Activated naive CD4-positive, alpha-beta T cell treated with anti-CD3 and anti-CD28 coated beads, Interleukin-2, amount 50 U/mL, for 16 hours (primary cell): ENCODE data around the gene RNF166.
"Not testable (repeated sequence)": the region's sequence is repeated elsewhere in the genome, so short reads cannot be mapped to it uniquely, and the experiment has no call there.

Source experiments
- DNase-seq: peaks from one replicate; pipeline ENCODE4 v3.0.0-alpha.2; 2020

RNF166 gene

DNA sequence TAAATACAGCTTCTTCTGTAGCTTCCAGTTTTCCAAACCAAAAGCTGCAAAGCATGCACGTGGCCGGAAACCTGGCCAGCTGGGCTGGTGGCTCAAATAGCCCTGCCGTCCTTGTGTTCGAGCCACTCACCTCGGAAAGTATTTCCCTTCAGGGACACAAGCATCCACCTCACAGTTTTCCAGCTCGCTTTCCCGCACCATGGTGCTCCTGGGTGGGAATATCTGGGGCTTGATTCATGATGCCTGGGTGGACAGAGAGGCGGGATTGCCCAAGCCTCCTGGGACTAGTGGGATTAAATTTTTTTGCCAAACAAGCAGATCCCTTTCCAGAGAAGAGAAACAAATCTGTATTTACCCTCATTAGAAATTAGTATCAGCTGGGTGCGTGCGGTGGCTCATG, 36.2 kb downstream of the RNF166 start:
- DNase-seq, result no peak

DNA sequence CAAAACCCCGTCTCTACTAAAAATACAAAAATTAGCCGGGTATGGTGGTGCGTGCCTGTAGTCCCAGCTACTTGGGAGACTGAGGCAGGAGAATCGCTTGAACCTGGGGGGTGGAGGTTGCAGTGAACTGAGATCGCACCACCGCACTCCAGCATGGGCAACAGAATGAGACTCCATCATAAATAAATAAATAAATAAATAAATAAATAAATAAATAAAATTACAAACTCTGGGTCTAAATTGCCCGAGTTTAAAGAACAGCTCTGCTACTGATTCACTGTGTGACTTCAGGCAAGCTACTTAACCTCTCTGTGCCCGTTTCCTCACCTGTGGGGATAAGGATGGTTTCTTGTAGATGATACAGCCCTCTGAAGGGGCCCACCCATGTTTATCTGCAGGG, 36.7 kb downstream of the RNF166 start:
- DNase-seq, result not testable (repeated sequence)

DNA sequence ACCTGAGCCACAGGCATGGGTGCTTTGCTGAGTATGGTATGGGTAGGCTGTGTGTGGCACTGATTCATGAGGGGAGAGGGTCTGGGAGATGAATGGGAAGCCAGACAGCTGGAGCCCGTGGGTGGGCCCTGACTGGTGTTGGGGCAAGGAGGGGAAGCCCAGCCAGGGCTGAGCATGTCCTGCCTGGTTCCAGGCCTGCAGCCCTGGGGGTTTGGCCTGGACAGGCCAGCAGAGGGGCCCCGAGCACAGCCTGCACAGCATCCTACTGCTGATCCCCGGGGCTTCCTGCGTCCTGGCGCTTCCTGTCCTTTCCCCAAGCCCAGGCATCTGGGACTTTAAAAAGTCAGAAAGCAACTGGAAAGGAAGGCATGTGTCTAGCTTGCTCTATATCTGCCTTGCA, 38.7 kb downstream of the RNF166 start:
- no peak for DNase-seq

DNA sequence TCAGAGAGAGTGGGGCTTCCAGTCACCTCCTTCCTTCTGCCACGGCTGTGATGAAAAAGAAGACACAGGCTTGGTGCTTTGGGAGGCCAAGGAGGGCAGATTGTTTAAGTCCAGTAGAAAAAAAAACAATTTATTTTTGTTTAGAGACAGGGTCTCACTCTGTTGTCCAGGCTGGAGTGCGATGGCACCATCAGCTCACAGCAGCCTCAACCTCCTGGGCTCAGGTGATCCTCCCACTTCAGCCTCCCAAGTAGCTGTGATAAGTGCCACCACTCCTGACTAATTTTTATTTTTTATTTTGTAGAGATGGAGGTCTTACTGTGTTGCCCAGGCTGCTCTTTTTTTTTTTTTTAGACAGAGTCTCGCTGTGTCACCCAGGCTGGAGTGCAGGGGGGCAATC, 40.6 kb downstream of the RNF166 start:
- DNase-seq, result no peak

DNA sequence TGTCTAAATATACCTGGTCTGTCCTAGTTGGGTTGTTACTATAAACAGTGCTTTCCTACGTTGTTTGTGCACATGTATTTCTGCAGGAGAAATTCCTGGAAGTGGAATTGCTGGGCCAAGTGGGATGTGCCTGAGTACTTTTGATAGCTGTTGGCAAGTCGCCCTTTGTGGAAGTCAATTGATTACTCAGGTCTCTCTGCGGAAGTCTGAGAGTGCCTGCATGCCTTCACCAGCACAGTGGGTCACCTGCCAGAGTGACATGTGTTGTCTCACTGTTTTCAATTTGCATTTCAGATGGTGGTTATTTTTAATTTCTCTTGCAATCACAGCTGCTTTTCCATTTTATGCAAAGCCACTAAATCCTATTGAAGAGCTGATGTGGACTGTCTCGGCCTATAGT, 41.1 kb downstream of the RNF166 start:
- no peak for DNase-seq

DNA sequence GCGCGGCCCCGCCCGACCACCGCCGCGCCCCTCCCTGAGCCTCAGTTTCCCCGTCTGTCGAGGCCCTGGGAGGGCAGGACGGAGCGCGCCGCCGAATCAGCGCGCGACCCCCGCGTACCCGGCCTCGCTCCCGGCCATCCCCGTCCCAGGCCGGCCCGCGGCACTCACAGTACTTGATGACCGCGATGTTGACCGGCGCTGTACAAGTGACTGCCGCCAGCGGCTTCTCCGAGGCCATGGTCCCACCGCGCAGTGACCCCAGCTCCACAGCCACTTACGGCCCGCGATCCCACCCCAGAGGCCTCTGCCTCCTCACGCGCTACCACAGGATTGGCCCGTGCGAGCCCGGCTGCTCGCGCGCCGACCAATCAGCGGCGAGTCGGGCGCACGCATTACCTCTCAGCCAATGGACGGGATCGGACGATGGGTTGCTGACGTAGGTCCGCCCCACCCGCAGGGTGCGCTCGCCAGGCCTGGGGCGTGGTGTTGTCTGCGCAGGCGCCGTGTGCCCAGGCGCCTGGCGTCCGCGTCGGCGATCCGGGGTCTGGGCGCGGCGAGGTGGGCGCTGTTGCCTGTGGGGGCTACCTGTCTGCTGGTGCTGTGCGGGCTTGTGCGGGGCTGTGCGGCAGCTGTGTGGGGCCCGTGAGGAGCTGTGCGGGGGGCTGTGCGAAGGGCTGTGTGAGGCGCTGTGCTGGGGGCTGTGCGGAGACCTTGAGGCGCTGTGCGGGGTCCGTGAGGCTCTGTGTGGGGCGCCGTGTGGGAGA, 43.2 kb downstream of the RNF166 start, which contains the start of gene MVD:
Gene MVD (minus strand): TSS at position 249 of the 764 bp plus-strand sequence. CDS start 11 bp downstream, at position 238.
- peak; percentile 96 for DNase-seq

DNA sequence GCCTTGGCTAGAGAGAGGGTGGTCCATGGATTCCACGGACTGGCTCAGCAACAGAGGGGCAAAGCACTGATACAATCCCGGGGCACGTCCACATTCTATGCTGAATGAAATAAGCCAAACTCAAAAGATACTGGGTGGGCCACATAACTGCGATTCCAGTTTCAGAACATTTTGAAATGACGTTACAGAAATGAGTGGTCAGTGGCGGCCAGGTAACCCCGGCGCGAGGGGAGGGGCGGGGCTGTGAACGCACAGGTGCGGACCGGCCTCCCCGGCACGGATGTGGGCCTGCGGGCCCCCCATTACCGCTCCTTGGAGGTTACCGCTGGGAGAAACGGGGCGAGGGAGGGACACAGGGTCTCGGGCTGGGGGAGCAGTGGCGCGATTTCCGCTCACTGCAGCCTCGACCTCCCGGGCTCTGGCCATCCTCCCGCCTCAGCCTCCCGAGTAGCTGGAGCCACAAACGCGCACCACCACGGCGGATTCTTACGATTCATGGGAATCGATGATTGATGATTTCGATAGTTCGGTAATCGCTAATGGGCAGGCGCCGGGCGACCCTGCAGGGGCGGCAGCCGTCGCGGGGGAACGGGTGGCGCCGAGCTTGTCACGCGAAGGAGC, 43.9 kb downstream of the RNF166 start:
- DNase-seq, result peak; percentile 30

DNA sequence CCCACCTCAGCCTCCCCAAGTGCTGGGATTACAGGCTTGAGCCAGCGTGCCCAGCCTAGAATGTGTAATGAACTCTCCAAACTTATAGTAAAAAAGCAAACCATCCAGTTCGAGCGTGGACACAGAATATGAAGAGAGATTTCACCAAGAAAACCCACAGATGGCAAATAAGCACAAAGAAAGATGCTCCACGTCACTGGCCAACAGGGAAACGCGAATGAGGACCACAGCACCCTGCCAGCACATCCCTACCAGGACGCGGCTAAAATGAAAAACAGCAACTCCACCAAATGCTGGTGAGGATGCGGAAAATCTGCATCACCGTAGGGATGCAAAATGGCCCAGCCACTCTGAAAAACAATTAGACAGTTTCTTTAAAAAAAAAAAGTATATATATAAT, 44.7 kb downstream of the RNF166 start:
- DNase-seq, result no peak

DNA sequence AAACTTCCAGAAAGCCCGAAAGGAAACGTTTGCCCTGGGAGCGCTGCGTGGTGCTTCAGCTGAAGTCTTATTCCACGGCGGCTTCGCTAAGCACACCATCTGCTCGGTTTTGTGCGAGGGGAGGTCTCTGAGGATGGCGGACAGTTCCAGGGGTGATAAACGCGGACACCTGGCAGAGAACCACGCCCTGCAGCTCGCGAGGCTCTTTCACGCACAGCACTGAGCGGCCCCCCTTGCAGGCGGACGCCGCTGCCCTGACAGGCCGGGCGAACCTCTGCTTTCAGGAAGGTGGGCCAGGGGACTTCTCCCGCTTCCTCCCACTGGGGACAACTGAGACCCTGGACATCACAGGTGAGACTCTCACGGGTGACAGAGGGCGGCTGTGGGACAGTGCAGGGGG, 47.0 kb downstream of the RNF166 start:
- no peak for DNase-seq

DNA sequence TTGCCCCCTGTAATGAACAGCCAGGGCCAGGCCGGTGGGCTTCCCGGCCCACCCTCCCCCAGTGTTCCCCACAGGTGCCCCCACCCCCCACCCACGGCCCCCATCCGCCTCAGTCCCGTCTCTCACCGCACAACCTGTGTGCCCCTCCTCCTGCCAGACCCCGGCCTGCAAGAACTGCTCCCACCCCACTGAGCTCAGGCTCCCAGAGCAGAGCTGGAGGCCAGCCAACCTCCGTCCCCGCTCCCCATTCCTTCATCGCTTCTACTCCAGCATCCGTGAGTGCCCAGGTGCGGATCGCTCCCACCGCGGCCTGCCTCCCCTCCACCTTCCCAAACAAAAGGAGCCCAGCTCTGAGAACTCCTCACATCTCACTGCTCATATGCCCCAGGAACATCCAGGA, 47.5 kb downstream of the RNF166 start:
- DNase-seq, result no peak

DNA sequence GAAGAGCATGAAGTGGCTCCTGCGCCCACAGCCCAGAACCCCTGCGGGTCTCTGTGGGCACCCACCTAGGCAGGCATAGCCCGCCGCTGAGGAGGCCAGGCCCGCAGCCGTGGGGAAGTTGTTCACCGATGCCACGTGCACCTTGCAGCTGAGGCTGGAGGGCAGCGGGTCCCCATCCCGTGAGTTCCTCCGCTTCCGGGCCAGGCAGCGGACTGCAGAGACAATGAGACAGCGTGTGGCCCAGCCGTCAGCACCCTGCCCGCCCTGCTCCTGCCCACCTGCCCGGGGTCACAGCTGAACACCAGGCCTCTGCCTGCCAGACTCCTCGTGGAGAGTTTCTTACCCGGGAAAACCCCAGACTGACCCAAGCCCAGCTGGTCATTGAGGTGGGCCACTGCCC, 48.8 kb downstream of the RNF166 start:
- no peak for DNase-seq

DNA sequence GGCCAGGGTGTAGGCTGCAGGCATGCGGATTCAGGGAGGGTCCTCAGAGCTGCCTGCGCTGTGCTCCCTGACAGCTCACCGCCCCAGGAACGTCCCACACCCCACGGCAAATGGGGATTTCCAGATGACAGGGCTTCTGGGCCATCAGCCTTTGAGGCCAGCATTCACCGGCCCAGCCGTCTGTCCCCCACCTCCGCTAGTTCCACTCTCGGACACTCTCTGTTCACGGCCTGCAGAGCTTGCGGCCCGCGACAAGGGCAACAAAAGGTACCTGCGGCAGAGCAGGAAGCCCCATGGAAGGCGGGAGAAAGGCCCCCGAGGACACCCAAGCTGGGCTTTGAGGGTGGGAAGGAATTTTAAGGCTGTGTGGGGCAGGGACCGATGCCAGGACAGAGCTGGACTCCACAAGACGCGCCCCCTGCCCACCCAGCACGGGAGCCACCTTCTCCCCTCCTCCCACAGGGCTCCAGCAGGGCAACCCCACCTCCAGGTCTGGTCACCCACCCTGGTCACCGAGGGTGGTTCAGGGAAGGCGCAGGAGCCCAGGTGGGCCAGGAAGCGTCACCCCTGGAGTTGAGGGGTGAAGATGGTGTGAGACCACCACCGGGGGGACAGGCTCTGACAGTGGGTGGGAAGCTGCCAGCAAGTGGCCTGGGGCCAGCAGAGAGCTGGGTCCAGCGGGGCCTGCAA, 49.8 kb downstream of the RNF166 start:
- no peak for DNase-seq

DNA sequence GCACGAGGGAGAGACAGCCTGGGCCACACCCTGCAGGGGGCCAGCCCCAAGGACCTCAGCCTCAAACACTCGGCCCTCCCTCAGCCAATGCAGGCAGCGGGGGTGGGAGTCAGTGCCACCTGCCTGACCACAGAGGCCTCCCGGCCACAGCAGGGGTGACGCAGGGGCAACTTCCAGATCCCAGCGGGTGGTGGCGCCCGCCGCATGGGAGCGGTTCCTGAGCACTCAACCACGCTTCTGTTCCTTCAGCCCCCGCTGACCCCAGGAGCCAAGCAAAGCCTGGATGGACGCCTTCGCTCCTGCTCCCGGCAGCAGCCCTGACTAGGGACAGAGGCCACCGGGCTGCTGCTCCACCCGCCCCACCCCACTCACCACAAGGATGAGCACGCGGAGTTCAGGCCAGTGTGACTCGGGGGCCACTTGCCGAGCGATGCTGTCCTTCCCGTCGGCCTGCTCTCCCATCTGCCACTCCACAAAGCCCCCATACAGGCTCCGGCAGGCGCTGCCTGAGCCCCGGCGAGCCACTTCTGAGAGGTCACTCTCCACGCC, 50.4 kb downstream of the RNF166 start:
- DNase-seq, result no peak

DNA sequence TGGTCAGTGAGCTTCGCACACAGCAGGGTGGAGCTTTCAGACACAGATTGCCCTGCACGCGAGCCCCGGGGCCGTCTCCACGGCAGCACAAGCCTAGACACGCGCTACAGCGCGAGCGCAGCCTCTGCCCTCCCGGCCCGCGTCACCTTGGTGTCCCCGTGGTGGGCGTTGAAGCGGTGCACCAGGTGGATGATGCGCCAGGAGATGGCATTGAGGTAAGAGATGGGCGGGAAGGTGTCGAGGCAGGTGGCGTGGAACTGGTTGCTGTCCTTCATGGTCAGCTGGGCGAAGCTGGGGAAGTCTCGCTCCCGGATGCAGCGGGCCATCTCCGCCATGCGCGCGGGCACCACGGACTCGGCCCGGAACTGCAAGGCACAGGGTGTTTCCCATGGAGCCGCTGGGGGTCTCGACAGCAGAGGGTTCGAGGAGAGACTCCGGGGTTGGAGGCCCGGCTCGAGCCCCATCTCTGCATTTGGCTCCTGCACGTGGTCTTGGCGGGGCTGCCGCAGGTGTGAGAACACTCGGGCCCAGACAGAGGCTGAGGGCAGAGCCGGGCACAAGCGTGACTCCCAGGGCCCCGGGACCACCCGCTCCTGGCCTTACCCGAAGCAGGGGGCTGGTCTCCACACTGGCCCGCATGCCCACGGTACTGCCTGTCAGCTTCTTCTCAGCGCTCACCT, 51.0 kb downstream of the RNF166 start:
- no peak for DNase-seq

DNA sequence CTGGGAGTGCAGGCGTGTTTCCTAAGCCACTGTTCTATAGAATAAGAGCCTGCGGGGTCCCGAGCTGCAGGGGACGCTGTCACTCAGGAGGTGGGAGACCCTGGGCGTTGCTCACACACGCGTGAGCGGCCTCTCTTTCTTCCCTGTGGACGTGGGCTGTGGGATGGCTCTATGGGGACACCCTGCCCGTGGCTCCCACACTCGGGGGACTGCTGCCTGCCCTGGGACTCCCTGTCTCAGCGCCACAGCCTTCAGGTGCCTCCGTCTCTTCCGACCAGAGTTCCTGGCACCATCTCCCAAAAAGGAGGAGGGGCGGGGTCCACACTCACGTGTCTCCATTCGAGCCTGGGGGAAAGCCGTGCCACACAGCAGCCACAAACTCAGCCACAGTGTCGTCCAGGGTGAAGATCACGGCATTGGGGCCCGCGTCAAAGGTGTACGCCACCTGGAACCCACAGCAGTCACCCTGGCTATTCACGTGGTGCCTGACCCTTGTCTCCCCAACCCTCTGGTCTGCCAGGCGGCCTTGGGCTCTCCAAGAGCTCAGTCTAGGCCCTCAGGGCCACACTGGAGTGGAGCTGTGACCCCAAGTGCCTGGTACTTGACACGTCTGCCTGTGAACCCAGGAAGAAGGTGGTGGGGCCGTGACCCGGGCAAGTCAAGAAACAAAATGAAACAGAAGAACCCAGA, 51.7 kb downstream of the RNF166 start:
- DNase-seq, result no peak

DNA sequence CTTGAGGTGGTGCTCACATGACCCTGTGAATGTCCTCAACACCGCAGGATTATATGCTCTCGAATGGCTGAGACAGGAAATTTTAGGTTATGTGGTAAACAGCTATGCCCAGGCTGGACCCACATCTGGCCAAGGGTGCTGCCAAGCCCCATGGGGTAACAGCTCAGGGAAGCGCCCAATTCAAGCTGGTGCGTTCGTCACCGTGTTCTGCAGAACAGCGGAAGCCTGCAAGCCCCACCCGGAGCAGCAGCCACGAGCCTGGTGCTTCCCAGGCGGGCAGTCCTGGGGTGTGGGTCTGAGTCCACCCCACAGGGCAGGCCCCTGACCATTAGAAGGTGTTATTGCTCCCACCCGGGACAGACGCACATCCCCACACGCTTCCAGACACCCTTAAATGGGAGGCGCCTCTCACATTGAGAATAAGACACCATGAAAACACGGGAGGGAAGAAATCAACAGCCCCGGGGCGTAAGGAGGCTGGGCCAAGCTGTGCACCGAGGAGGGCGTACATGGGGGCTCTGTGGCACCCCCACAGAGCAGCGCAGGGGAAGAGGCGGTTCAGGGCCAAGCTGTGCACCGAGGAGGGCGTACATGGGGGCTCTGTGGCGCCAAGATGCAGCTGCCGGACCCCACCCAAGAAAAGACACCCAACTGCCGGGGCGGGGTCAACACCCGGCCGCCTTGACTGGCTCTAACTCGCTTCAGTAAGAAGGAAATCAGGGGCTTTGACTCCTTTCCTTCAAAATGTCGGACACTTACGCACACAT, 52.4 kb downstream of the RNF166 start:
- DNase-seq, result no peak

DNA sequence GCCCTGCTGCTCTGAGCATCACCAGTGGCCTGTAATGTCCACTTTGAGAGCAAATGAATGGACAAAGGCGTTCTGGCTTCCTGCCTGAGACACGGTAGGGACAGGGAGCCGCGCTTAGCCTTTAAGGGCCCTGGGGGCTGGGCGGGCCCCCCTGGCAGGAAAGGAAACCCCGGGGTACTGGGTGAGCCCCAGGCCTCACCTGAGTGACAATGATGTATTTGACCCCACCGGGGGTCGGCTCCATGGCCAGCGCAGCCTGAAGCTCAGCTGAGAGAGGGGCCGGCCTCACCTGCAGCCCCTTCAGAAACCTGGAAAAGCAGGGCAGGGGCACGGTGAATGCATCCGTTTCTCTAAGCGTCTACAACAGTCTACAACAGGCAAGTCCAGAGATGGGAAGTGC, 53.1 kb downstream of the RNF166 start:
- no peak for DNase-seq

DNA sequence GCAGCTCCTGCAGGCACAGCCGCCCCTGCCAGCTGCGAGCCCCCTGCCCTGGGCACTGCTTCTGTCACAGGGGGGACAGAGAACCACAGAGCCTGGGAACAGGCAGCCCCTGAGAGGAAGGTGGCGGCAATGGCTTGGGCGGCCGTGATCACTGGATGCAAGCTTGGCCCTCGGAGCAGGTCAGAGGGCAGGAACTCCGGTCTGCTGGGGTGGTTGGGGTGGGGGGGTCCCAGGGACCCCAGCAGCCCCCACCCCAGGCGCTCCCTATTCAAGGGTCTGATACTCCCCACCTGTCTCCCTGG, 53.5 kb downstream of the RNF166 start:
- DNase-seq, result no peak

DNA sequence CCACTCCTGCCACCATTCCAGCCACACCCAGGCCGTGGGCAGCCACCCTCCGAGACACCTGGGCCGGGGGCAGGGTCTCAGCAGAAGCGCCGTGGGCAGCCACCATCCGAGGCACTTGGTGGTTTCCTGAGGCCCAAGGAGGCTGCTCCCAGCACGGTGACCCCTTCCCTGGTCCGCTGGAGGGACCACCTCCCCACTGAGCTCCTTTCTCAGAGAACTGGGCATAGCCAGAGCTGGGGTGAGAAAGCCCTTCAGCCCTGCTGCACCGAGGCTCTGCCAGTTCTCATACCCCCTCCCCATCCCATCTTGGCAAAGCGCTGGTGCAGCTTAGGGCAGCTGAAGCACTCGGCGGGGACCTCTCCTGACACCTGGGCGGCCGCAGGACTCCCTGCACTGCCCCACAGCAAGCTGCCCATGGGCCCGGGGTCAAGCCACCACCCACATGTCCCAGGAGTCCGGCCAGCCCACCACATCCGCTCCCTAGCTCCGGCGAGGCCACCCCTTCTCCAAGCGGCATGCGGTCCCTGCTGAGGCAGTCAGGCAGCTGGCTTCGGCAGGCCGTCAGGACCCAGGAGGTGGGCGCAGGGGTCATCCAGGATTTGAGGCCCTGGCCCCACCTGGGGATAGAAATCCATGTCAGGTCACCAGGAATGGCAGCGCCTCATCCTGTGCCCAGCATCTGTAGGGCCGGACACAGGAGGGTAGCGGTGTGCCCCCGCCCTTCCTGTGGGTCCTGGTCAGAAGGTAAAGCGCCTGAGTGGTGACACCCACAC, 54.0 kb downstream of the RNF166 start:
- no peak for DNase-seq

DNA sequence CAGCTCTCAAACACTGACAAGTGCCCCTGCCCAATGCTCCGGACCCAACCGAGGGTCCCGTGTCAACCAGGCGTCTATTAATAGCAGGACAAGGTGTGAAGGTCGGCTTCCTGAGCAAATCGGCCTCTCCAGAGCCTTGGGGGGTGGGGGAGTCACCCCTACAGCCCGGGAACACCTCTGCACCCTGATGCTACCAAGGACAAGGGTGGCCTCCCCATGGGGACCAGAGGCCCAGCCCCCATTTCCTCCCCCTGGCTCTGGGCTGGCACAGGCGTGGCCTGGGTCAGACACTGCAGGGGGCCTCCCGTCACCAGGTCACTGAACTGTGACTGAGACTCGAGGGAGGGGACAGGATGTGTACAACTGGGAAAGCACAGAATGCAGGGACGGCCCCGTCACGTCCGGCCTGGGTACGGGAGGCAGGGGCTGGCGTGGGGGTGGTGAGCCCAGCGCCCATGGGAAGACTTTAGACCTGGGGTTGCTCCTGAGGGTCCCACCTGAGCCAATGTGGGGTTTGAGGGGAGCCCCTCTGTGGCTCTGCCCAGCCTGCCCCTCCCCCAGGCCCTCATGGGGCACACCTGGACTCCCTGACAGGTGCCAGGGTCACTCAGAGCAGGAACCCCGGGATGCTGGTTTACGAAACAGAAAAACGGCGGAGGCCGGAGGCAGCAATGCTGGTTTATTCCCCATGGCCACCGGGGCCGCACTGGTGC, 54.8 kb downstream of the RNF166 start:
- DNase-seq, result peak; percentile 55
